ENCODE results near the gene DYRK2.

Gene DYRK2

DNA sequence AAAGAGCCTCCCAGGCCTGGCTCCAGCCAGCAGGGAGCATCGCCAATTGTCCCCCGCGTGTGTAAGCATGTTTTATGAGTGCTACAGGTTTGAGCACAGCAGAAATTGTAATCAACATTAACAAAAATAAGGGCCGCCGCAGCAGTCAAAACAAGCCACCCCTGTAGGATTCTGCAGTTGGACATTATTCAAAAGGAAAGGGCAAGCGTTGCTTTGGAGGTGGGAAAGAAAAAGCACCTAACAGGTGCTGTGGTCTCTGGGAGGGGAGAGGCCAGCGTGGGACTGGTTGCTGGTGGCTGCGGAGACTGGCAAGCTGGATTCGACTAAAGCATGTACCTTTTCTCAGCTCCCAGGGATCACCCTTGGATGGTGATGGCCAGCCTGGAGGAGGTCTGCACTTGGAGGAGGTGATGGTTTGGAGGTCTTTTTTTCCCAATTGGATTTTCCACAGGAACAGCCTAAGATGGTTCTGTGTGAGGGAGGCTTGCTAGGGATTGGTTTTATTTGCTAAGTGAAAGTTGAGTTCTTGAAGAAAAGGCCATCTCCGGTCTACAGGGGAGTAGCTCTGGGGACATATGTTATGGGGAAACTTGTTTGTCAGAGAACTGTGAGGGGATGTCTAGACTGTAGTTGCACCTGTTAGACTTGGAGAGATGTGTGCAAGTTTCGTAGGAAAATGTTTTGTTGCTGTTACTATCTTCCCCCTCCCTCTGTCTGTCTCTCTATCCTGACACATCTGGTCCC is 2.0 kb downstream of the DYRK2 start:
- peak overlapping the region; percentile 71 for H3K4me3 ChIP-seq (ENCODE audit: low read depth, low read length)
- TF ChIP-seq, protein P1, sequence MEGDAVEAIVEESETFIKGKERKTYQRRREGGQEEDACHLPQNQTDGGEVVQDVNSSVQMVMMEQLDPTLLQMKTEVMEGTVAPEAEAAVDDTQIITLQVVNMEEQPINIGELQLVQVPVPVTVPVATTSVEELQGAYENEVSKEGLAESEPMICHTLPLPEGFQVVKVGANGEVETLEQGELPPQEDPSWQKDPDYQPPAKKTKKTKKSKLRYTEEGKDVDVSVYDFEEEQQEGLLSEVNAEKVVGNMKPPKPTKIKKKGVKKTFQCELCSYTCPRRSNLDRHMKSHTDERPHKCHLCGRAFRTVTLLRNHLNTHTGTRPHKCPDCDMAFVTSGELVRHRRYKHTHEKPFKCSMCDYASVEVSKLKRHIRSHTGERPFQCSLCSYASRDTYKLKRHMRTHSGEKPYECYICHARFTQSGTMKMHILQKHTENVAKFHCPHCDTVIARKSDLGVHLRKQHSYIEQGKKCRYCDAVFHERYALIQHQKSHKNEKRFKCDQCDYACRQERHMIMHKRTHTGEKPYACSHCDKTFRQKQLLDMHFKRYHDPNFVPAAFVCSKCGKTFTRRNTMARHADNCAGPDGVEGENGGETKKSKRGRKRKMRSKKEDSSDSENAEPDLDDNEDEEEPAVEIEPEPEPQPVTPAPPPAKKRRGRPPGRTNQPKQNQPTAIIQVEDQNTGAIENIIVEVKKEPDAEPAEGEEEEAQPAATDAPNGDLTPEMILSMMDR (IDR thresholded peaks at IDR 0.05; ENCODE audit: low read depth, low read length), result no peak
- TF ChIP-seq, protein P2, sequence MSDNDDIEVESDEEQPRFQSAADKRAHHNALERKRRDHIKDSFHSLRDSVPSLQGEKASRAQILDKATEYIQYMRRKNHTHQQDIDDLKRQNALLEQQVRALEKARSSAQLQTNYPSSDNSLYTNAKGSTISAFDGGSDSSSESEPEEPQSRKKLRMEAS (IDR thresholded peaks at IDR 0.05; ENCODE audit: low read depth, low read length), result no peak
- TF ChIP-seq MYC (IDR thresholded peaks at IDR 0.05; ENCODE audit: low read depth, low read length), result no peak
- no peak for TF ChIP-seq POLR2A (IDR thresholded peaks at IDR 0.05; ENCODE audit: extremely low read depth, insufficient read length)
- DNase-seq (ENCODE audit: low read depth), result peak; percentile 25

DNA sequence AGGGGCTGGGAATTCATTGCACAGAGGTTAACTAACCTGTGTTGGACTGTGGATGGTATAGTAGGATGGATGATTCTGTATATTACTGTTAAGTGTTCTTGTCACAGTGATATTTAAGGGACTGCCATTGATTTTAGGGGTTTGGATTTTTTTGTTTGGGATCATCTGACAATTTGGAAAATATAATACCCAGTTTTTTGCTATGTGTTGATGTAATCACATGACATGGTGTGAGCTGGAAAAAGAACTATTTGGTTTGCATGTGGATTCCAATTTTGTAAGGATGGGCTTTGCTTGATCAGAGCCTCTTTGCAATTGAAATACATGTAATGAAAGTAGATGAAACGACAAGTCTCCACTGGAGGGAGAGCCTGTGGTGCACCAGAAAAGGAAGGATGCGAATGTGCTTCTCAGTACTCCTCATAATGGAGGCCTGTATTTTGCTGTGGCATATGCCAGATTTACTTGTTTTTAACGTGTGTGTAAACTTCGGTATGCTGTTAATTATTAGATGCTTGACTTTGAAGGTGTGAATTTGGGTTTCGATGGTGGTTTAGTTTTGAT is 2.7 kb downstream of the DYRK2 start:
- peak overlapping the region; percentile 33 for H3K4me3 ChIP-seq (ENCODE audit: low read depth, low read length)
- DNase-seq (ENCODE audit: low read depth), result peak; percentile 38
- TF ChIP-seq, protein P2 (IDR thresholded peaks at IDR 0.05; ENCODE audit: low read depth, low read length), result no peak
- TF ChIP-seq, protein P1 (IDR thresholded peaks at IDR 0.05; ENCODE audit: low read depth, low read length), result no peak
- TF ChIP-seq MYC (IDR thresholded peaks at IDR 0.05; ENCODE audit: low read depth, low read length) (no peak), POLR2A (IDR thresholded peaks at IDR 0.05; ENCODE audit: extremely low read depth, insufficient read length) (no peak)

DNA sequence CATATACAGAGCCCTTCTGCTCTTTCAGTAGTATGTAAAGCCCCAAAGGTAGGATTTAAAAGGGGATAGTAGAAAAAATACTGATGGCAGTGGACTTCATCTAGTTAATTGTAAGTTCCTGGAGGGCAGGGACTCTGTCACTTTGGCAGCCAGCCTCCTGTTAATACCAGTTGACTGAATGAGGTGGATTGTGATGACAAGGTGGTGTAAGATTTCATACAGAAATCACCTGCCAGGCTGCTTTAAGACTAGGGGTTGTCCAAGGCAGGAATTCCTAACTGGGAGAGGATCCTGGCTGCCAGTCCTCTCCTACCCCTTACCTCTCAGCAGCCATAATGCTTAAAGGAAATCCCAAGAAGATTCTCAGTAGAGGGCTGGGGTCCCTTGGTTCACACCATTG is 7.3 kb downstream of the DYRK2 start:
- H3K4me3 ChIP-seq (ENCODE audit: low read depth, low read length), result no peak overlapping the region
- DNase-seq (ENCODE audit: low read depth), result no peak
- no peak for TF ChIP-seq POLR2A (IDR thresholded peaks at IDR 0.05; ENCODE audit: extremely low read depth, insufficient read length)
- TF ChIP-seq, protein P1 (IDR thresholded peaks at IDR 0.05; ENCODE audit: low read depth, low read length), result no peak
- TF ChIP-seq, protein P2 (IDR thresholded peaks at IDR 0.05; ENCODE audit: low read depth, low read length), result no peak
- no peak for TF ChIP-seq MYC (IDR thresholded peaks at IDR 0.05; ENCODE audit: low read depth, low read length)

DNA sequence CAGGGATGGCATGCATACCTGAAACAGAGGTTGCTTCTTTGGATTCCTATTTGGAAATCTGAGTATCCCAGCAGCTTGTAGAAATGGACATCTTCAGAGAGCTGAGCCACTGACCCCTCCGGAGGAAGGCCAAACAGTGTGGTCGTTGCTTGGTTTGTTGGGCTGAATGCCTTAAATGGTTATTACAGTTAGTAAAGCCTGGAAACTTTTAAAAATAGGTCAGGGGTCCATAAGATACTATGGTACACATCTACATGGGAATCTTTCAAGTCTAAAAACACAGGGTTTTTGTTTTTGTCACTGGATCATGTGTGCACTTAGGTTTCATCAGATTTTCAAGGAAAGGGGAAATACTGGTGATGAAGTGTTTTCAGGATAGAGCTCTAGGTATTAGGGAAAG is 7.7 kb downstream of the DYRK2 start:
- TF ChIP-seq, protein P2 (IDR thresholded peaks at IDR 0.05; ENCODE audit: low read depth, low read length), result no peak
- TF ChIP-seq POLR2A (IDR thresholded peaks at IDR 0.05; ENCODE audit: extremely low read depth, insufficient read length), result no peak
- TF ChIP-seq MYC (IDR thresholded peaks at IDR 0.05; ENCODE audit: low read depth, low read length), result no peak
- TF ChIP-seq, protein P1 (IDR thresholded peaks at IDR 0.05; ENCODE audit: low read depth, low read length), result no peak
- no peak overlapping the region for H3K4me3 ChIP-seq (ENCODE audit: low read depth, low read length)
- DNase-seq (ENCODE audit: low read depth), result no peak

DNA sequence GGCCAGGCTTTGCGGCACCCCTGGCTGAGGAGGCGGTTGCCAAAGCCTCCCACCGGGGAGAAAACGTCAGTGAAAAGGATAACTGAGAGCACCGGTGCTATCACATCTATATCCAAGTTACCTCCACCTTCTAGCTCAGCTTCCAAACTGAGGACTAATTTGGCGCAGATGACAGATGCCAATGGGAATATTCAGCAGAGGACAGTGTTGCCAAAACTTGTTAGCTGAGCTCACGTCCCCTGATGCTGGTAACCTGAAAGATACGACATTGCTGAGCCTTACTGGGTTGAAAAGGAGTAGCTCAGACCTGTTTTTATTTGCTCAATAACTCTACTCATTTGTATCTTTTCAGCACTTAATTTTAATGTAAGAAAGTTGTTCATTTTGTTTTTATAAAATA is 9.9 kb downstream of the DYRK2 start:
- H3K4me3 ChIP-seq (ENCODE audit: low read depth, low read length), result no peak overlapping the region
- no peak for DNase-seq (ENCODE audit: low read depth)
- TF ChIP-seq, protein P1 (IDR thresholded peaks at IDR 0.05; ENCODE audit: low read depth, low read length), result no peak
- TF ChIP-seq MYC (IDR thresholded peaks at IDR 0.05; ENCODE audit: low read depth, low read length) (no peak), POLR2A (IDR thresholded peaks at IDR 0.05; ENCODE audit: extremely low read depth, insufficient read length) (no peak)
- TF ChIP-seq, protein P2 (IDR thresholded peaks at IDR 0.05; ENCODE audit: low read depth, low read length), result no peak
